Islet of Langerhans (tissue), 1 donor: Measurements from ENCODE around the gene PARP2.
A peak's percentile ranks its signal among the peaks of the same experiment; 100 is the strongest.
"Not testable (repeated sequence)": the region's sequence is repeated elsewhere in the genome, so short reads cannot be mapped to it uniquely, and the experiment has no call there.

Source experiments
- FAIRE-seq: peaks from one replicate; lab custom pipeline; 2011; peaks lifted over from hg19 to GRCh38; lab: Jason Lieb, UNC

Gene PARP2

GRCh38 chr14:20343092-20343861 is at the start of gene PARP2:
Gene PARP2, plus strand, starts transcription at chr14:20343635. Its CDS starts 7 bp downstream, at chr14:20343642.
- FAIRE-seq = peak; percentile 96

GRCh38 chr14:20294636-20295035 is 48.8 kb upstream of the PARP2 start:
- FAIRE-seq = no peak

DNA sequence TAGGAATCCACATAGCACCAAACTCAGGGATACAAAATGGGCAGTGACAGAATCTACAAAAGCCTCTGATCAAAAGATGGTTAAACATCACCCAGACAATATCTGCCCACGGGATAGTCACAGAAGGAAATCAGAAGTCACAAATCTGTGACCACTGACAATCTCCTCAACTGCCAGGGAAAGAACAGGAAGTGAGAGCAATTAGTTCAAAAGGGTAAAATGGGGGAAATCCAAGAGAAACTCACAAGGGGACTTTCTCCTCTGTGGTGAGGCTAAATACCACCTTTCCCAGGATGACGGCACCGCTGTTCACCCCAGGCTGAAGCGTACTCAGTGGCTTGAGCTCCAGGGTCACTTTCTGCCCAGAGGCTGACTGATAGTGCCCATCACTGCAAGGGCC is 48.4 kb upstream of the PARP2 start:
- FAIRE-seq = no peak

DNA sequence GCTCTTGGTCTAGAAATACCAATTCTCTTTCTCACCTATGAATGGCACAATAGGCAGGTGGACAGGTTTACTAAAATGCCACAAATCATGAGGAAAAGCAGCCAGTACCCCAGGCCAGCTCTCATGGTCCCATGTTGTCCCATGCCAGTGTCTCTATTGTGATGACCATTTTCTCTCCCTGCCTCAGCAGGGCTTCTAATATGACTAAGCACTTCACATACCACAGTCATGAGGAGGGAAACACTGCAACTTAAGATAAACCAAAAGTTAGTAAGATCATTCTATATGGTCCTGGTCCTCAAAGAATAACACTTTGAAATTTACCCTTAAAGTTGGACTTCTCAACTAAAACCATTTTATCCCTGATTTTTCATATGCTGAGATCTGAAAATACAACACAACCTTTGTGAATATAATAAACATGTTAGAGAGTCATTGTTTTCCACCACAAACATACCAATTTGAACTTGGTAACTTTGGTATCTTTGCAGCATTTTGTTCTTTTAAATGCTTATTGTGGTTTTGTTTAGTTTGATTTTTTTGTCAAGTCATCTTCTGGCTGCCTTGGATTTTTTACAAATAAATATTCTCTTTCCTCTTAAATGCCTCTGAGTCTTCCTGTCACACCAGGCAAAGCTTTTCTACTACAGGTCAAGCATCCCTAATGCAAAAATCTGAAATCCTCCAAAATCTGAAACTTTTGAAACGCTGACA is 41.2 kb upstream of the PARP2 start:
- no peak for FAIRE-seq

DNA sequence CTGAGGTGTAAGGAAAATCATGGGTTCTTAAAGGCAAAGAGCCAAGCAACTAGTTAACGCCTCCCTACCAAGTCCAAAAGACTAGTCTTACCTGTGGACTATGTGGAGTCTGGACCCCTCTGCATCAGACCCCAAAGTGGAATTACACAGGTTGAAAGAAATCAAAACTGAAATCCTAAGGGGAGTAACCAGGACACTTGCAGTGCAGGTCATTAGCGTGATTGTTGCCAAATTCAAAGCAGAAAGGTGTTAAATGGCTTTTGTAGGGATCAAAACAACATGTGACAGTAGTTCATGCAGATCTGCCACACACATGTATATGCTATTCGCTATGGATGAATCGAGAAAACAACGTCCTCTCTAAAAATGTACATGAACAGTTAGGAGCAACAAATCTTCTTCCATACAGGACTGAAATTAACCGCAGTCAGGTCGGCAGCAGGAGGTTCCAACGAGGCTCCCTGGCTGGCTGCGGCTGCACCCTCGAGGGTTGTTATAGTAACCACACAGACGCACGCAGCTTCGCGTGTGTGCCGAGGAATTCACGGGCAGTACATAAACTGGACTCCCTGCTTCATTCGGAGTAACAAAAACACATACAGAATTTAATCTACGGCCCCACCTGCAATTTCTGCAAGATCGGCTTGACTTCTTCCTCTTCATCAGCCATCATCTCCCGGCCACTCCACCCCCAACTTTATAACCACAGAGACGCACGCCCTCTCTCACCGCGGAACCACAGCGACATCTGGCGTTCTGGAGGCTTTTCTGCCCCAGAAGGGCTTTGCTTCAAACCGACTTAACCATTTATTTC is 38.0 kb upstream of the PARP2 start, which contains the start of gene TTC5:
Gene TTC5, minus strand, starts transcription at position 687 of the 814 bp plus-strand sequence. Its CDS starts 14 bp downstream, at position 673.
- peak; percentile 86 for FAIRE-seq

GRCh38 chr14:20306079-20306423 is 37.4 kb upstream of the PARP2 start:
- FAIRE-seq = no peak

DNA sequence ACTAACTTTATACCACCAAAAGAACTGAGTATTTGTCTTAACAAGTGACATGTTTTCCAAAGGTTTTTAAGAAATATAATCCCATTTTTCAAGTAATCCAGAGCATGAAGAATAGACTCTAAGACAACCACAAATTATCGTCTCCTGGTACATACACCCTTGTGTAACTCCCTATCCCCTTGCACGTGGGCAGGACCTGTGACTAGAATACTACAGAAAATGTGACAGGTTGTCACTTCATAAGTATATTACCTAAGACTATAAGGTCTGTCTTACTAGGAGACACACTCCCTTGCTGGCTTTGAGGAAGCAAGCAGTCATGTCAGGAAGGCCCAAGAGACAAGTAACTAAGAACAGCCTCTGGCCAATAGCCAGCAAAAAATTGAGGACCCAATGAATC is 29.4 kb upstream of the PARP2 start:
- no peak for FAIRE-seq

GRCh38 chr14:20317720-20318119 is 25.7 kb upstream of the PARP2 start:
- FAIRE-seq = no peak

GRCh38 chr14:20327005-20327869 is 16.2 kb upstream of the PARP2 start:
- peak; percentile 99 for FAIRE-seq

GRCh38 chr14:20328705-20329104 is 14.7 kb upstream of the PARP2 start:
- FAIRE-seq = no peak

DNA sequence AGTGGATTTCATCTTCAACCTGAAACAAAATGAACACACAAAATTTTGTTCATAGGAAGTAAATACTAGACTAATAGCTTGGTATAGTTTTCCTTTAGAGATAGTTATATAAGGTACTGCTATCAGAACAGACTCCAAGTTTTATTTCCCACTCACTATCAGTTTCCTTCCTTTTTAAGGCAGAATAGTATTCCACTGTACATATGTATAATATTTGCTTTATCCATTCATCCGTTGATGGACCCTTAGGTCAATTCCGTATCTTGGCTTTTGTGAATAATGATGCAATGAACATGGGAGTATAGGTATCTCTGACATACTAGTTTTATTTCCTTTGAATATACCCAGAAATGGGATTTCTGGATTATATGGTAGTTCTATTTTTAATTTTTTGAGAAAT is 14.1 kb upstream of the PARP2 start:
- no peak for FAIRE-seq

DNA sequence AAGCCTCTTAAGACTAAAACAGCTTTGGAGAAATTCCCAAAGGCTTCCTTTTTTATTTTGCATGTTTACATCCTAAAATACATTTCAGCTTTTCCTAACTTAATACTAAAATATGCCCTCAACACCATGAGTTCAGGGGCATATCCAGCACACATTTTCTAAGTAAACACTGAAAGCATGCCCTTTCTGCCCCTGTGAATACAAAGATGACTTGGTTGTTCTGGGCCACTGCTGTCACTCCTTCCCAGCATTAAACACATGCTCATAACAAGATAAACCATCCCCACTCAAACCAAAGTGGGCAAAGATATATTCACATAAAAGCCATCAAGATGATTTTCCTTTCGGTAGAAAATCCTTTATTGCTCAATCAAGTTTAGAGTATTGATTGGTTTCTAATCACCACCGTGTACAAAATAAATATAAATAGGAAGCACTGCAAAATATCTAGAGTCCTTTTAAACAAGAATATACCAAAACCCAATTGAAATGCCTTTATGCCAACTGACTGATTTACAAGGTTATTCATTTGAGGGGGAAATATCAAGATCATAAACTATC is 12.3 kb upstream of the PARP2 start:
- FAIRE-seq = no peak

DNA sequence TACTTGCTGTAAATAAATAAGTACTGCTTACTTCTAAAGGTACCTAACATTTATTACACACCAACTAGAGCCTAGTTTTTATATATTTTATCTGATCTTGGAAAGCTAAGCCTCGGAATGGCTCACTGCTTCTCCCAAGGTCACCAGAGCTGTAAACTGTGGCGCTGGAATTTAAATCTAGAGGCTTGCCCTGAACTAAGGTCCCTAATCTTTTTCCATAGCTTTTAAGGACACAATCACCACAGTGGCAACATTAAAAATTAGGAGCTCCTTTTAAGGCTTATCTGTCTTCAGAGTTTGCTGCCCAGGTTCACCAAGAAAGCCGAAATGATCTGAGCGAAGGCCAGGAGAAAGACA is 11.0 kb upstream of the PARP2 start:
- FAIRE-seq = no peak

- peak; percentile 95 for FAIRE-seq
These were observed 10.5 kb upstream of the PARP2 start, which contains the start of gene CCNB1IP1 for GRCh38 chr14:20332788-20333493. Gene CCNB1IP1, minus strand, starts transcription at chr14:20333279. Its CDS starts 16,756 bp downstream, at chr14:20316523.

GRCh38 chr14:20333494-20333841 is 10.0 kb upstream of the PARP2 start:
- FAIRE-seq = no peak

GRCh38 chr14:20334017-20334416 is 9.4 kb upstream of the PARP2 start:
- no peak for FAIRE-seq

- FAIRE-seq = not testable (repeated sequence)
These were observed 2.4 kb upstream of the PARP2 start for GRCh38 chr14:20341032-20341431.

- FAIRE-seq = peak; percentile 82
These were observed 1.8 kb upstream of the PARP2 start for GRCh38 chr14:20341646-20342045.

GRCh38 chr14:20343862-20344220 is 406 bp downstream of the PARP2 start:
- FAIRE-seq = no peak

- FAIRE-seq = no peak
These were observed 1.9 kb downstream of the PARP2 start for GRCh38 chr14:20345366-20345765.

DNA sequence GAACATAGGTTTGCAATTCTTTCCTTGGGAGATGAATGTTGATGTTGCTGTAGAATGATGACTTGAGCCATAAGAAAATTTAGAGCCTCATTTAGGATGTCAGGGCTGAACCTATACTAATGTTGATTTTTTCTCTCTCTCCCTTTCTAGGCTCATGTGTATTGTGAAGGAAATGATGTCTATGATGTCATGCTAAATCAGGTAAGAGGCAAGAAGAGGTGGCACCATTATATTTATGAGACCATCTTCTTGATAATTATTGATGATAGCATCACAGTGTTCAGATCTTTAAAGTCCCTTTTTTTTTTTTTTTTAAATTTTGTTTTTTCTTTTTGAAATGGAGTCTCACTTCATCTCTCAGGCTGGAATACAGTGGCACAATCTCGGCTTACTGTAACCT is 3.3 kb downstream of the PARP2 start:
- FAIRE-seq = no peak
